ENCODE measurements around the gene KIF1C. TPM values are rescaled to one million over a fixed set of nuclear protein-coding genes. Genes with fewer than 3 reads are reported as not detected.

The KIF1C gene
- total and polyA plus RNA-seq, 7 donors, result 204 to 1,039 (median 624) TPM

- Histone ChIP-seq H3K4me1 (peaks cover 34% of the 10 kb centered on the region), H3K36me3 (ENCODE audit: insufficient read depth in 1 of 2, low read depth in 1 of 2) (peaks cover 0 to 43% of the 10 kb centered on the region in 2 donors), H3K9me3 (no peaks in the 10 kb centered on the region), H3K27me3 (ENCODE audit: insufficient read depth in 3 of 3, low read length in 2 of 3) (no peaks in the 10 kb centered on the region), H3K27ac (peak within 1 kb of the TSS; percentile 93), H3K4me3 (peak within 1 kb of the TSS; percentile 84)
- TF ChIP-seq, protein P1, sequence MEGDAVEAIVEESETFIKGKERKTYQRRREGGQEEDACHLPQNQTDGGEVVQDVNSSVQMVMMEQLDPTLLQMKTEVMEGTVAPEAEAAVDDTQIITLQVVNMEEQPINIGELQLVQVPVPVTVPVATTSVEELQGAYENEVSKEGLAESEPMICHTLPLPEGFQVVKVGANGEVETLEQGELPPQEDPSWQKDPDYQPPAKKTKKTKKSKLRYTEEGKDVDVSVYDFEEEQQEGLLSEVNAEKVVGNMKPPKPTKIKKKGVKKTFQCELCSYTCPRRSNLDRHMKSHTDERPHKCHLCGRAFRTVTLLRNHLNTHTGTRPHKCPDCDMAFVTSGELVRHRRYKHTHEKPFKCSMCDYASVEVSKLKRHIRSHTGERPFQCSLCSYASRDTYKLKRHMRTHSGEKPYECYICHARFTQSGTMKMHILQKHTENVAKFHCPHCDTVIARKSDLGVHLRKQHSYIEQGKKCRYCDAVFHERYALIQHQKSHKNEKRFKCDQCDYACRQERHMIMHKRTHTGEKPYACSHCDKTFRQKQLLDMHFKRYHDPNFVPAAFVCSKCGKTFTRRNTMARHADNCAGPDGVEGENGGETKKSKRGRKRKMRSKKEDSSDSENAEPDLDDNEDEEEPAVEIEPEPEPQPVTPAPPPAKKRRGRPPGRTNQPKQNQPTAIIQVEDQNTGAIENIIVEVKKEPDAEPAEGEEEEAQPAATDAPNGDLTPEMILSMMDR (IDR thresholded peaks at IDR 0.05), result no peak
- intact Hi-C loops (cut with DNase I), result loop anchor here (1.0 to 2.0 kb wide), 3 partner anchors 15 to 20 kb away; partner anchors contain the start of genes ENO3 (in 1 of the 2) and PFN1 (in 1 of the 2)
- DNase-seq (peak; percentile 93 to 96), ATAC-seq (peak; percentile 76 to 82 (median 78))
- WGBS, 3 donors, result 0 to 1% (median 1%) methylated on average over 55 to 66 of the region's 66 CpGs
Observed at GRCh38 chr17:4967539-4968485, 29.9 kb upstream of the KIF1C start, which contains the start of gene SPAG7. SPAG7 (minus strand) TSS chr17:4967817; CDS start chr17:4967804, 13 bp downstream.

DNA sequence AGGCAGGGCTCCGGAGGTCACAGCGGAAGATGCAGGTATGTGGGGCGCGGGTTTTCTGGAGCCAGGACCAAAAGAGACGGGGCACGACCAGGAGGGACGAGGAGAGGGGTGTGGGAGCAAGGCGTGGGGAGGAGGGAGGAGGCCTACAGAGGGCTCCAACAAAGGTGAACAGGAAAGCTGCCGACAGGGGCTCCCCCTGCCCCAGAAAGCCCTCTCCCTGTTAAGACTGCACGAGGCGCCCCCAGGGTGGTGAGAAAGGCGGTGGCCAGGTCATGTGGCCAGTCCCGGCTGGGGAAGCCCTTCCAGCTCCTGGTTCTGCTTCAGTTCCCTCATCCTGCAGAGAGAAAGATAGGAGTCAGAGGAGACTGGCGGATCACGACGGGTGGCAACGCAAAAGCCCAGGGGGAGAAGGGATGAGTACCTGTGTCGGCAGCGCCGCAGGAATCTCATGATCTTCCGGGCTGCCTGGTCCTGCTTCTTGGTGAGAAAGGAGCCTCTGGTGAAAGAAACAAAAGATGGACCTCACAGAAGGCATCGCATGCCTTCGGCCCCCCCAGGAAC, 29.2 kb upstream of the KIF1C start:
- 30 to 34% (median 33%) methylated on average over 21 to 23 of the region's 23 CpGs for WGBS, 3 donors
- Histone ChIP-seq H3K9me3 (no peaks in the 10 kb centered on the region), H3K4me3 (peak overlapping the region; percentile 84), H3K27ac (peak overlapping the region; percentile 93), H3K27me3 (ENCODE audit: insufficient read depth in 3 of 3, low read length in 2 of 3) (no peaks in the 10 kb centered on the region), H3K36me3 (ENCODE audit: insufficient read depth in 1 of 2, low read depth in 1 of 2) (peaks cover 0 to 51% of the 10 kb centered on the region in 2 donors), H3K4me1 (peaks cover 42% of the 10 kb centered on the region)
- TF ChIP-seq, protein P1 (IDR thresholded peaks at IDR 0.05), result no peak
- intact Hi-C loops (cut with DNase I), result no loop called here
- DNase-seq (peak in 1 of 2 donors; percentile 65), ATAC-seq (no peak)

DNA sequence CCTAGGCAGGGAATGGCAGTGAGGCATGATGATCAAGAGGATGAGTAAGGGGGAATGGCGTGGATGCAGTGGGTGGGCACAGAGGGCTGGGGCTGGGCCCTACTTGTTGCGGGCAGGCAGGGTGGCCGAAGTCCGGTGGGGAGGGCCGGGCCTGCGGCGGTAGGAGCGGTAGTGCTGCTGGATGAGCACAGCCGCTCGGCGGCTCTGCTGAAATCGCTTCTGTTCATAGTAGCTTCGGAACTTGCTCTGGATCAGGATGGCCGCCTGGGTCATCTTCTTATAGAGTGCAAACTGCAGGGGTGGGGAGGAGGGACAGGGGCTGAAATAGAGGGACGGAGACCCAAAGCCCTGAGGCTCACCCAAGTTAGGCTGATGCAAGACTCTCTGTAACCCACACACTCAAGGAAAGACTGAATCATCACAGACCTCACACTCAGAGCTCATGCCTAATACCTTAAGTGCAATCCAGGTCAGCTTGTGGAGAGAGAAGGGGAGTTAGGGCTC, 28.7 kb upstream of the KIF1C start:
- H3K27me3 ChIP-seq (ENCODE audit: insufficient read depth in 3 of 3, low read length in 2 of 3), result no peaks in the 10 kb centered on the region
- DNase-seq (peak; percentile 46 to 63), ATAC-seq (no peak)
- peaks cover 0 to 55% of the 10 kb centered on the region in 2 donors for H3K36me3 ChIP-seq (ENCODE audit: insufficient read depth in 1 of 2, low read depth in 1 of 2)
- 66 to 80% (median 75%) methylated on average over 15 of the region's 15 CpGs for WGBS, 3 donors
- H3K4me1 ChIP-seq, result peaks cover 44% of the 10 kb centered on the region
- no peaks in the 10 kb centered on the region for H3K9me3 ChIP-seq
- H3K4me3 ChIP-seq, result peak overlapping the region; percentile 84
- intact Hi-C loops (cut with DNase I), result no loop called here
- TF ChIP-seq, protein P1 (IDR thresholded peaks at IDR 0.05), result no peak
- H3K27ac ChIP-seq, result peak overlapping the region; percentile 93

DNA sequence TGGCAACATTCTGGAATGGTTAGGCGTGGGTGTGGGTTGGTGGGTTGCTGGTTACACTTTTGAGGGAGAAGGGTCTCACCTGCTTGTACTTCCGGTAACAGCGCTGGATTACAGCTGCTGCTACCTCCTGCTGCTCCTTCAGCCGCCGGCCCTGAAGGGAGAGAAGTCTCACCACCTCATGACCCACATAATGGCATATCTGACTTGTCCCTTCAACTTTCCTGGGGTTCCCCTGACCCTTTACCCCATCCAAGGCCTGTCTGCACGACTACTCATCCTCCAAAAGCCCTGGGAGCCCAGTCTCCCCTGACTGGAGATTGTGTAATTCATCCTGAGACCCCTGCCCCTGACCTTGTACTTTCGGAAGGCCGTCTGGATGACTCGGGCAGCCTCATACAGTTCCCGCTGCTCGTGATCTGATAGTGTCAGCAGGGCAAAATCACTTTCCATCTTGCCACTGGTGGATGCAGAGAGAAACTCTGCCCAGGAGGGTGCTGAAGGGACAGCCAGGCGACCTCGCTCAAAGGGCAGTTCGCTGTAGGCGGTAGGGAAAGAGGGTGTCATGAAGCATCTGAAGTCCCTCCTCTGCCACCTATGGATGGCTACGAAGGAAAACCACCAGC, 28.1 kb upstream of the KIF1C start:
- Histone ChIP-seq H3K27me3 (ENCODE audit: insufficient read depth in 3 of 3, low read length in 2 of 3) (no peaks in the 10 kb centered on the region), H3K27ac (peak overlapping the region; percentile 93), H3K36me3 (ENCODE audit: insufficient read depth in 1 of 2, low read depth in 1 of 2) (peaks cover 0 to 55% of the 10 kb centered on the region in 2 donors), H3K4me3 (no peak overlapping the region), H3K9me3 (no peaks in the 10 kb centered on the region), H3K4me1 (peaks cover 49% of the 10 kb centered on the region)
- TF ChIP-seq, protein P1 (IDR thresholded peaks at IDR 0.05), result no peak
- whole genome bisulfite sequencing, 3 donors, result 65 to 85% (median 80%) methylated on average over 16 of the region's 16 CpGs
- ATAC-seq (no peak), DNase-seq (no peak)
- intact Hi-C loops (cut with DNase I), result no loop called here

All from psoas muscle (tissue), 8 donors.